Measurements from ENCODE around the gene SLC9A8. TPM values are rescaled to one million over a fixed set of nuclear protein-coding genes. Genes with fewer than 3 reads are reported as not detected.

SLC9A8 gene
- total RNA-seq, 1 donor from 2014 or later, result 5.2 TPM

DNA sequence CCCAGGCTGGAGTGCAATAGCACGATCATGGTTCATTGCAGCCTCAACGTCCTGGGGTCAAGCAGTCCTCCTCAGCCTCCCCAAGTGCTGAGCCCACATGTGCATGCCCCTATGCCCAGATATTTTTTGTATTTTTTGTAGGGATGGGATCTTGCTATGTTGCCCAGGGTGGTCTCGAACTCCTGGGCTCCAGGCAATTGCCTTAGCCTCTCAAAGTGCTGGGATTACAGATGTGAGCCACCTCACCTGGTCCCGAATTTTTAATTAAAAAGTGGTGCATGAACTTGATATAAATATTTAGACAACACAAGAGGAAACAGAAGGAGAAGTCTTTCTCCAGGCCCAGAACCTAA is 116.5 kb downstream of the SLC9A8 start:
- Mint-ChIP-seq H3K27me3 (ENCODE audit: low read depth) (no peaks in the 10 kb centered on the region), H3K36me3 (ENCODE audit: low read depth) (no peaks in the 10 kb centered on the region), H3K9me3 (ENCODE audit: low read depth) (no peaks in the 10 kb centered on the region), H3K4me3 (ENCODE audit: unreplicated experiment) (no peak overlapping the region), H3K4me1 (ENCODE audit: low read depth) (peaks cover 12% of the 10 kb centered on the region), H3K27ac (ENCODE audit: unreplicated experiment) (peak overlapping the region; percentile 41)
- TF ChIP-seq, protein P1, sequence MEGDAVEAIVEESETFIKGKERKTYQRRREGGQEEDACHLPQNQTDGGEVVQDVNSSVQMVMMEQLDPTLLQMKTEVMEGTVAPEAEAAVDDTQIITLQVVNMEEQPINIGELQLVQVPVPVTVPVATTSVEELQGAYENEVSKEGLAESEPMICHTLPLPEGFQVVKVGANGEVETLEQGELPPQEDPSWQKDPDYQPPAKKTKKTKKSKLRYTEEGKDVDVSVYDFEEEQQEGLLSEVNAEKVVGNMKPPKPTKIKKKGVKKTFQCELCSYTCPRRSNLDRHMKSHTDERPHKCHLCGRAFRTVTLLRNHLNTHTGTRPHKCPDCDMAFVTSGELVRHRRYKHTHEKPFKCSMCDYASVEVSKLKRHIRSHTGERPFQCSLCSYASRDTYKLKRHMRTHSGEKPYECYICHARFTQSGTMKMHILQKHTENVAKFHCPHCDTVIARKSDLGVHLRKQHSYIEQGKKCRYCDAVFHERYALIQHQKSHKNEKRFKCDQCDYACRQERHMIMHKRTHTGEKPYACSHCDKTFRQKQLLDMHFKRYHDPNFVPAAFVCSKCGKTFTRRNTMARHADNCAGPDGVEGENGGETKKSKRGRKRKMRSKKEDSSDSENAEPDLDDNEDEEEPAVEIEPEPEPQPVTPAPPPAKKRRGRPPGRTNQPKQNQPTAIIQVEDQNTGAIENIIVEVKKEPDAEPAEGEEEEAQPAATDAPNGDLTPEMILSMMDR (IDR thresholded peaks at IDR 0.05), result no peak
- no peak for DNase-seq (ENCODE audit: low spot score)

DNA sequence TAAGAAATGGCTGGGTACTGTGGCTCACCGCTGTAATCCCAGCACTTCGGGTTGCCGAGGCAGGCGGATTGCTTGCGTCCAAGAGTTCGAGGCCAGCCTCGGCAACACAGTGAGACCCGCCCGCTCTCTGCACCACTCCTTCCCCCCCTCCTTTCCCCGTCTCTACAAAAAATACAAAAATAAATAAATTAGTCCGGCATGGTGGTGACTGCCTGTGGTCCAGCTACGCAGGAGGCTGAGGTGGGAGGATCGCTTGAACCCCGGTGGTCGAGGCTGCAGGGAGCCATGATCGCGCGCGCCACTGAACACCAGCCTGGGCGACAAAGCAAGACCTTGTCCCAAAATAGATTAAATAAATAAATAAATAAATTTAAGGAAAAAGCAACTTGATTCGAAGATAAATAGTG is 123.1 kb downstream of the SLC9A8 start:
- Mint-ChIP-seq H3K27me3 (ENCODE audit: low read depth) (no peaks in the 10 kb centered on the region), H3K36me3 (ENCODE audit: low read depth) (no peaks in the 10 kb centered on the region), H3K4me3 (ENCODE audit: unreplicated experiment) (peak overlapping the region; percentile 33), H3K9me3 (ENCODE audit: low read depth) (no peaks in the 10 kb centered on the region), H3K4me1 (ENCODE audit: low read depth) (peaks cover 26% of the 10 kb centered on the region), H3K27ac (ENCODE audit: unreplicated experiment) (no peak overlapping the region)
- TF ChIP-seq, protein P1 (IDR thresholded peaks at IDR 0.05), result no peak
- no peak for DNase-seq (ENCODE audit: low spot score)

GRCh38 chr20:49936153-49937026 is 123.8 kb downstream of the SLC9A8 start, which contains the start of gene RNF114:
RNF114 (plus strand) TSS chr20:49936397; CDS start chr20:49936413, 16 bp downstream.
- peak; percentile 92 for DNase-seq (ENCODE audit: low spot score)
- H3K36me3 Mint-ChIP-seq (ENCODE audit: low read depth), result peaks cover 3% of the 10 kb centered on the region
- peaks cover 32% of the 10 kb centered on the region for H3K4me1 Mint-ChIP-seq (ENCODE audit: low read depth)
- H3K9me3 Mint-ChIP-seq (ENCODE audit: low read depth), result no peaks in the 10 kb centered on the region
- H3K27ac Mint-ChIP-seq (ENCODE audit: unreplicated experiment), result peak within 1 kb of the TSS; percentile 91
- H3K27me3 Mint-ChIP-seq (ENCODE audit: low read depth), result no peaks in the 10 kb centered on the region
- TF ChIP-seq, protein P1 (IDR thresholded peaks at IDR 0.05), result peak; percentile 43
- H3K4me3 Mint-ChIP-seq (ENCODE audit: unreplicated experiment), result peak within 1 kb of the TSS; percentile 89

- peak overlapping the region; percentile 89 for H3K4me3 Mint-ChIP-seq (ENCODE audit: unreplicated experiment)
- H3K27me3 Mint-ChIP-seq (ENCODE audit: low read depth), result no peaks in the 10 kb centered on the region
- H3K4me1 Mint-ChIP-seq (ENCODE audit: low read depth), result peaks cover 33% of the 10 kb centered on the region
- peaks cover 4% of the 10 kb centered on the region for H3K36me3 Mint-ChIP-seq (ENCODE audit: low read depth)
- TF ChIP-seq, protein P1 (IDR thresholded peaks at IDR 0.05), result no peak
- peak overlapping the region; percentile 91 for H3K27ac Mint-ChIP-seq (ENCODE audit: unreplicated experiment)
- no peaks in the 10 kb centered on the region for H3K9me3 Mint-ChIP-seq (ENCODE audit: low read depth)
- peak; percentile 14 for DNase-seq (ENCODE audit: low spot score)
These were observed 124.7 kb downstream of the SLC9A8 start for GRCh38 chr20:49937027-49937929.
